Neural cell (in vitro differentiated cells): ENCODE data around the gene SEMA4B. TPM values are rescaled to one million over a fixed set of nuclear protein-coding genes. Genes with fewer than 3 reads are reported as not detected.

Experiments used
- H2AFZ ChIP-seq: fragments of 200-600, 300-800 bp; sonication (generic), shearing (Covaris generic); 2 replicates; pipeline ENCODE4 v1.6.0; 2014; ENCODE audit warnings: low read depth, mild to moderate bottlenecking, antibody characterized with exemption, low read length, moderate library complexity
- H3F3A ChIP-seq: fragments of 200-600 bp; shearing (Covaris generic); 2 replicates; pipeline ENCODE4 v1.6.1; 2016; ENCODE audit warnings: mild to moderate bottlenecking, moderate library complexity, mixed read lengths, antibody characterized with exemption, low read length; ENCODE audit not compliant: insufficient read depth, poor library complexity, severe bottlenecking
- H3K27ac ChIP-seq: fragments of 200-600, 300-800 bp; sonication (generic), shearing (Covaris generic); 2 replicates; pipeline ENCODE4 v1.5.1; 2014; ENCODE audit warnings: mild to moderate bottlenecking, low read length, moderate library complexity
- H3K27me3 ChIP-seq: fragments of 300-800, 200-600 bp; sonication (generic), shearing (Covaris generic); 2 replicates; pipeline ENCODE4 v1.6.0; 2014; ENCODE audit warnings: mild to moderate bottlenecking, low read depth, low read length, moderate library complexity; ENCODE audit not compliant: insufficient read depth
- H3K36me3 ChIP-seq: fragments of 300-800, 200-600 bp; sonication (generic), shearing (Covaris generic); 2 replicates; pipeline ENCODE4 v1.5.1; 2014; ENCODE audit warnings: mild to moderate bottlenecking, antibody characterized with exemption, low read length, moderate library complexity; ENCODE audit not compliant: insufficient read depth
- H3K4me2 ChIP-seq: fragments of 300-800, 200-600 bp; sonication (generic), shearing (Covaris generic); 2 replicates; pipeline ENCODE4 v1.6.0; 2014; ENCODE audit warnings: mild to moderate bottlenecking, low read length
- H3K4me3 ChIP-seq: fragments of 300-800, 200-600 bp; sonication (generic), shearing (Covaris generic); 2 replicates; pipeline ENCODE4 v1.5.1; 2014; ENCODE audit warnings: mild to moderate bottlenecking, low read length, moderate library complexity
- H3K79me2 ChIP-seq: fragments of 200-600 bp; shearing (Covaris generic); replicated peaks from 2 replicates; pipeline ENCODE4 v1.6.0; 2014; ENCODE audit warnings: mild to moderate bottlenecking, low read length, moderate library complexity; ENCODE audit not compliant: insufficient read depth
- H3K9ac ChIP-seq: fragments of 300-800, 200-600 bp; sonication (generic), shearing (Covaris generic); 2 replicates; pipeline ENCODE4 v1.6.1; 2016; ENCODE audit warnings: mild to moderate bottlenecking, low read length, mixed read lengths
- H3K9me2 ChIP-seq: fragments of 200-600 bp; shearing (Covaris generic); 2 replicates; pipeline ENCODE4 v1.6.1; 2016; ENCODE audit warnings: mild to moderate bottlenecking, low read length, mixed read lengths; ENCODE audit not compliant: insufficient read depth
- H3K9me3 ChIP-seq: fragments of 200-600, 300-800 bp; sonication (generic), shearing (Covaris generic); 2 replicates; pipeline ENCODE4 v1.6.1; 2016; ENCODE audit warnings: mild to moderate bottlenecking, mixed run types, low read length, moderate library complexity, mixed read lengths
- H4K20me1 ChIP-seq: fragments of 200-600 bp; shearing (Covaris generic); 2 replicates; pipeline ENCODE4 v1.6.1; 2016; ENCODE audit warnings: mild to moderate bottlenecking, mixed run types; ENCODE audit not compliant: insufficient read depth
- EP300 ChIP-seq: fragments of 450-650 bp; conservative IDR thresholded peaks from 2 replicates; pipeline ENCODE4 v1.6.1; 2014; ENCODE audit warnings: antibody characterized with exemption, mild to moderate bottlenecking, moderate library complexity; ENCODE audit not compliant: poor library complexity, severe bottlenecking
- EZH2 ChIP-seq: fragments of 200-600, 300-800 bp; shearing (Covaris generic), sonication (generic); IDR thresholded peaks from 2 replicates; pipeline ENCODE4 v1.6.1; 2014; ENCODE audit warnings: antibody characterized with exemption, low read length, borderline replicate concordance, mild to moderate bottlenecking; ENCODE audit not compliant: insufficient read depth, poor library complexity, severe bottlenecking
- MXI1 ChIP-seq: fragments of 450-650 bp; conservative IDR thresholded peaks from 2 replicates; pipeline ENCODE4 v1.6.1; 2014; ENCODE audit warnings: antibody characterized with exemption, mild to moderate bottlenecking; ENCODE audit not compliant: poor library complexity, severe bottlenecking
- POLR2AphosphoS5 ChIP-seq: IDR thresholded peaks from 2 replicates; pipeline ENCODE4 v1.6.1; 2012
- RAD21 ChIP-seq: fragments of 450-650 bp; conservative IDR thresholded peaks from 2 replicates; pipeline ENCODE4 v1.6.1; 2014; ENCODE audit warnings: antibody characterized with exemption, mild to moderate bottlenecking, moderate library complexity
- REST ChIP-seq: IDR thresholded peaks from 2 replicates; pipeline ENCODE4 v1.6.1; 2012; ENCODE audit warnings: borderline replicate concordance
- SMC3 ChIP-seq: fragments of 450-650 bp; conservative IDR thresholded peaks from 2 replicates; pipeline ENCODE4 v1.6.1; 2014; ENCODE audit warnings: antibody characterized with exemption, mild to moderate bottlenecking, moderate library complexity; ENCODE audit not compliant: poor library complexity
- TAF1 ChIP-seq: IDR thresholded peaks from 2 replicates; pipeline ENCODE4 v1.6.1; 2012; ENCODE audit warnings: low read depth
- polyA plus RNA-seq: library from polyadenylated mRNA; depleted of rRNA; stranded (reverse); fragments of >200 nt; gene quantifications from 2 replicates; pipeline ENCODE4 v1.2.3, GENCODE V29; 2014
- TF ChIP-seq, protein P1 (sequence below): fragments of 450-650 bp; IDR thresholded peaks from 2 replicates; pipeline ENCODE4 v1.5.1; 2014; ENCODE audit warnings: antibody characterized with exemption, mild to moderate bottlenecking, moderate library complexity; ENCODE audit not compliant: poor library complexity, severe bottlenecking

SEMA4B gene
- polyA plus RNA-seq, 1 donor from 2014 or later = 11.0 TPM

- Histone ChIP-seq H4K20me1 (no peaks in the 10 kb centered on the region), H3K9me3 (no peaks in the 10 kb centered on the region), H3K27ac (no peak overlapping the region), H3K4me3 (no peak overlapping the region), H3K9ac (no peak overlapping the region), H3K9me2 (no peaks in the 10 kb centered on the region), H3F3A (no peaks in the 10 kb centered on the region), H3K36me3 (no peaks in the 10 kb centered on the region), H3K79me2 (no peaks in the 10 kb centered on the region), H2AFZ (no peak overlapping the region), H3K4me2 (no peak overlapping the region), H3K27me3 (no peaks in the 10 kb centered on the region)
- TF ChIP-seq EZH2 (no peak), RAD21 (no peak), REST (no peak), EP300 (no peak), SMC3 (no peak), POLR2AphosphoS5 (no peak), TAF1 (no peak)
- TF ChIP-seq, protein P1, sequence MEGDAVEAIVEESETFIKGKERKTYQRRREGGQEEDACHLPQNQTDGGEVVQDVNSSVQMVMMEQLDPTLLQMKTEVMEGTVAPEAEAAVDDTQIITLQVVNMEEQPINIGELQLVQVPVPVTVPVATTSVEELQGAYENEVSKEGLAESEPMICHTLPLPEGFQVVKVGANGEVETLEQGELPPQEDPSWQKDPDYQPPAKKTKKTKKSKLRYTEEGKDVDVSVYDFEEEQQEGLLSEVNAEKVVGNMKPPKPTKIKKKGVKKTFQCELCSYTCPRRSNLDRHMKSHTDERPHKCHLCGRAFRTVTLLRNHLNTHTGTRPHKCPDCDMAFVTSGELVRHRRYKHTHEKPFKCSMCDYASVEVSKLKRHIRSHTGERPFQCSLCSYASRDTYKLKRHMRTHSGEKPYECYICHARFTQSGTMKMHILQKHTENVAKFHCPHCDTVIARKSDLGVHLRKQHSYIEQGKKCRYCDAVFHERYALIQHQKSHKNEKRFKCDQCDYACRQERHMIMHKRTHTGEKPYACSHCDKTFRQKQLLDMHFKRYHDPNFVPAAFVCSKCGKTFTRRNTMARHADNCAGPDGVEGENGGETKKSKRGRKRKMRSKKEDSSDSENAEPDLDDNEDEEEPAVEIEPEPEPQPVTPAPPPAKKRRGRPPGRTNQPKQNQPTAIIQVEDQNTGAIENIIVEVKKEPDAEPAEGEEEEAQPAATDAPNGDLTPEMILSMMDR = no peak
These were observed 36.0 kb upstream of the SEMA4B start for GRCh38 chr15:90165157-90165556.

GRCh38 chr15:90165659-90166489 is 35.3 kb upstream of the SEMA4B start:
- H3K4me2 ChIP-seq = no peak overlapping the region
- no peaks in the 10 kb centered on the region for H4K20me1 ChIP-seq
- H3F3A ChIP-seq = no peaks in the 10 kb centered on the region
- no peaks in the 10 kb centered on the region for H3K9me3 ChIP-seq
- no peaks in the 10 kb centered on the region for H3K27me3 ChIP-seq
- no peaks in the 10 kb centered on the region for H3K9me2 ChIP-seq
- no peaks in the 10 kb centered on the region for H3K36me3 ChIP-seq
- no peak overlapping the region for H3K9ac ChIP-seq
- no peak overlapping the region for H2AFZ ChIP-seq
- H3K4me3 ChIP-seq = no peak overlapping the region
- H3K79me2 ChIP-seq = no peaks in the 10 kb centered on the region
- no peak for TF ChIP-seq EZH2
- no peak for TF ChIP-seq RAD21
- no peak for TF ChIP-seq POLR2AphosphoS5
- no peak for TF ChIP-seq SMC3
- TF ChIP-seq, protein P1 = no peak
- TF ChIP-seq MXI1 = no peak
- TF ChIP-seq TAF1 = no peak
- TF ChIP-seq REST = no peak
- no peak for TF ChIP-seq EP300
- no peak overlapping the region for H3K27ac ChIP-seq
